ENCODE results near the gene ATF7.

The ATF7 gene

DNA sequence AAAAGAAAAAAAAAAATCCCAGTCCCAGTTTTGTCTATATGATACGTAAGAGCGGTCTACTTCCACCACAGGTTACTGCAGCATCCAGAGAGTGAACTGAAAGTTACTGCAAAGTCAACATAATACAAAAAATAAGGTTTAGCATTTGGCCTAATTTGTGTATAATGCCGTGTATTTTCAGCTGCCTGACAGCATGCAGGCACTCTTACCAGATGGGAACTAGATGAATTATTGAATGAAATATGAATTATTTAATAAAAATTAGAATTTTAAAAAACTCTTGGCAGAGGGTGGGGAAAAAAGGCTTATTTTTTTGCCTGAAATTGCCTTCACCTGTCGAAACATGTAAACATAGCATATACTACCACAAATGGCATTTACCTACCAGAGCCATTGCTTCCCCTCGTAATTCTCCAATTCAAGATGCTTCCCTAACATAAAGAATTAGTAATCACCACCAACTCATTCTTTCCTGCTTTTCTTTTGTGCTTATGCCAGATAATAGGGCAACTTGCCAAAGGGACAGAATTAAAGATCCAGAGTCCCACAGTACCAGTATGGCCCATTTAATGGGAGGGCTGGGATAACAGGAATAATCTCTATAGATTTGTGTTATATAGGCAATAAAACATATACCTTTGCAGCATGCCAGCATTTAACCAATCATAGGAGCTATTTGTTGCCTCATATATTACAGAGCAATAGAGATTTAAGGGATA is 31.1 kb downstream of the ATF7 start:
- DNase-seq (no peak), ATAC-seq (no peak)
- Mint-ChIP-seq H3K4me1 (peaks cover 10% of the 10 kb centered on the region), H3K27ac (no peak overlapping the region), H3K4me3 (no peak overlapping the region), H3K27me3 (no peaks in the 10 kb centered on the region), H3K9me3 (no peaks in the 10 kb centered on the region), H3K36me3 (ENCODE audit: low read depth) (peaks cover 13% of the 10 kb centered on the region)

DNA sequence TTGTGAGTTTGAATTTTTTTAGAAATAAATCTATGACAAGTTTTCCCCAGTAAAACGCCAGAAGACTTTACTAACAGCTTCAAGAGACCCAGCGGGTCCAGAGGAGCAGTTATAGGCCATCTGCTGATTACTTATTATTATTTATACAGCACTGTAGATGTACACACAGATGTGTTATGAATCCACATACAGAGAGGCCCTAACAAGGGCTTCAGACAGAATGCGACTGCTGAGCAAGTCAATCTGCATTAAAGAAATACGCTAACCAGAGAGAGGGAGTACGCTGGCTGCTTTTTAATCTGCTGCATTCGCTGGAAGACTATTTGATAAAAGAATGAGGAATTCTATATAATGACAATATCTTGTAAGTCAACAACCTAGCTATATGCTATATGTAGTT is 32.5 kb downstream of the ATF7 start:
- no peaks in the 10 kb centered on the region for H3K27me3 Mint-ChIP-seq
- peaks cover 15% of the 10 kb centered on the region for H3K4me1 Mint-ChIP-seq
- peaks cover 6% of the 10 kb centered on the region for H3K36me3 Mint-ChIP-seq (ENCODE audit: low read depth)
- no peak overlapping the region for H3K4me3 Mint-ChIP-seq
- no peak overlapping the region for H3K27ac Mint-ChIP-seq
- DNase-seq (no peak), ATAC-seq (no peak)
- H3K9me3 Mint-ChIP-seq, result no peaks in the 10 kb centered on the region

DNA sequence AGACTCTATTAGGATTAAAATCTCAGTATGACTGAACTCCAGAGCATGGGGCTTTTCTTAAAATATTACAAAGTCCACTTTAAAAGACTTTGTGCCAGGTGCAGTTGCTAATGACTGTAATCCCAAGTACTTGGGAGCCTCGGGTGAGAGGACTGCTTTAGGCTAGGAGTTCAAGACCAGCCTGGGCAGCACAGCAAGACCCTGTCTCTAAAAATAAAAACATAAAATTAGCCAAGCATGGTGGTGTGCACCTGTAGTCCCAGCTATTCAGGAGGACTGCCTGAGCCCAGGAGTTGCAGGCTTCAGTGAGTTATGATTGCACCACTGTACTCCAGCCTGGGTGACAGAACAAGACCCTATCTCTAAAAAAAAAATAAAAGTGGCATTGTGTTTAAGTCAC is 33.2 kb downstream of the ATF7 start:
- no peaks in the 10 kb centered on the region for H3K27me3 Mint-ChIP-seq
- H3K4me1 Mint-ChIP-seq, result peaks cover 20% of the 10 kb centered on the region
- DNase-seq (no peak), ATAC-seq (no peak)
- no peaks in the 10 kb centered on the region for H3K9me3 Mint-ChIP-seq
- no peak overlapping the region for H3K27ac Mint-ChIP-seq
- no peak overlapping the region for H3K4me3 Mint-ChIP-seq
- peaks cover 4% of the 10 kb centered on the region for H3K36me3 Mint-ChIP-seq (ENCODE audit: low read depth)

DNA sequence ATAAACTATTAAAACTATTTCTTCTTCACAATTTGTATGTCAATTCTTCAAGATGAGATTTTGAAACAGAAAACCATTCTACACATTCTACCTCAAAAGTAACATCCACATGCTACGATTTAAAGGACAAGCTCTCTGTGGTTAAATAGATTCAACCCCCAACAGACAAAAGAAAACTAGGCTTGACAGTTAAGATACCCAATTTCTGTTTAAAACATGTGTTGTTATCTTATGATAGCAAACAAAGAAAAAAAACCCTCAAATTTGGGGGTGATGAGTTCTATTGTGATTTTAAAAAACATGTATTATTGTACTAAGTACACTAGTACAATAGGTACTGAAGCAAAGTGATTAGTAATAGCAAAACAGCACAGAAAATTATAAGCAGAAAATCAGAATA is 33.8 kb downstream of the ATF7 start:
- no peak for ATAC-seq
- Mint-ChIP-seq H3K4me3 (no peak overlapping the region), H3K9me3 (no peaks in the 10 kb centered on the region), H3K27ac (no peak overlapping the region), H3K27me3 (no peaks in the 10 kb centered on the region), H3K4me1 (peaks cover 21% of the 10 kb centered on the region), H3K36me3 (ENCODE audit: low read depth) (peaks cover 2% of the 10 kb centered on the region)
- DNase-seq, result no peak

DNA sequence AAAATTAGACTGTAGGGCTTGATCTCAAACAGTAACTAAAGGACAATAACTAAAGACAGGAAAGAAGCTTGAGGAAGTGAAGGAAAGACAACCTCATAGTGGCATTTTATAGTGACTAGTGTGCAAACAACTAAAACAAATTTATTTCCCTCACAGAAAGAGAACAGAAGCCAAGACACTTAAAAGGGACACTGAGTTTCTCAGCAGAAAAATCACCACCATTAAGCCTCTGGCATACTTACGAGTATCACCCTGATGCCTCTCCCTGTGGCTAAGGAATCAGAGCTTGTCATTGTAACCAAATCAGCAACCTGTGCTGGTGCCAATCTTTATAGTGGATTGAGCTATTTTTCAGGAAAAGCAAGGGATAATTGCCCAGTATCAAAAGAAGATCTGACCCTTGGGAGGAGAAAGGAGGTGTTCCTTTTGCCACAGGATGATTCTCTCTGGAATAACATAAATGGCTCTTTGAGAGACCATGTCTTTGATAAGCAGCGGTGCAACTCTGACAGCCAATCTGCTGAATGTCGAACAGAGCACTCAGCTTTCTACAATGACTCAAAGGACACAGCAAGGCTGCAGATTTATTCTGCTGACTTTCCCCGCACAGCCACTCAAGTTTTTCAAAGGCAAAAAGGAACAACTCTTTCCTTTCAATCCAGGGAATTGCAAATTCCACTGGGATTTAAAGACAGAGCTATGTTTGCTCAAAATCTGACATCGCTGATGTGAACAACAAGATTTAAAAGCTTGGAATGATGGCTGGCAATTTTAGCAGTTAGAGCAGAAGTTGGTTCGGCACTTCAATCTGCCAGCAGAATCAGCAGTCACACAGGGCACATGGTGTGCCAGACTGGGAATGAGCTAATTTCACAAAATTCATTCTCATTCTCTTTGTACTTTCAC is 34.6 kb downstream of the ATF7 start:
- H3K36me3 Mint-ChIP-seq (ENCODE audit: low read depth), result peaks cover 2% of the 10 kb centered on the region
- H3K4me3 Mint-ChIP-seq, result no peak overlapping the region
- no peak for DNase-seq
- peaks cover 26% of the 10 kb centered on the region for H3K4me1 Mint-ChIP-seq
- no peaks in the 10 kb centered on the region for H3K27me3 Mint-ChIP-seq
- ATAC-seq, result no peak
- H3K9me3 Mint-ChIP-seq, result no peaks in the 10 kb centered on the region
- H3K27ac Mint-ChIP-seq, result no peak overlapping the region

DNA sequence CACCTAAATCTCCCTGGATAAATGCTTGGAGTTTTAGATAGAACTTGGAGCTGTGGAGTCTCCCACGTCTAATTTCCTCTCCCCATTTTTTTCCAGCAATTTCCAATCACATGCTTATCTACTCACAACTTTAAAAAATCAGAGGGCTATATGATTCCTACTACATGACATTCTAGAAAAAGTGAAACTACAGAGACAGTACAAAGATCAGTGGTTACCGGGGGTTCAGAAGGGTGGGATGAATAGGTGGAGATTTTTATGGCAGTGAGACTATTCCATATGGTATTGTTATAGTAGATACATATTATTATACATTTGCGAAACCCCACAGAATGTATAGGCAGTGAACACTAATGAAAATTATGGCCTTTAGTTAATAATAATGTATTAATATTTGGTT is 35.5 kb downstream of the ATF7 start:
- Mint-ChIP-seq H3K27ac (no peak overlapping the region), H3K4me1 (peaks cover 32% of the 10 kb centered on the region), H3K4me3 (no peak overlapping the region), H3K27me3 (no peaks in the 10 kb centered on the region), H3K36me3 (ENCODE audit: low read depth) (peaks cover 2% of the 10 kb centered on the region), H3K9me3 (no peaks in the 10 kb centered on the region)
- ATAC-seq, result no peak
- no peak for DNase-seq

DNA sequence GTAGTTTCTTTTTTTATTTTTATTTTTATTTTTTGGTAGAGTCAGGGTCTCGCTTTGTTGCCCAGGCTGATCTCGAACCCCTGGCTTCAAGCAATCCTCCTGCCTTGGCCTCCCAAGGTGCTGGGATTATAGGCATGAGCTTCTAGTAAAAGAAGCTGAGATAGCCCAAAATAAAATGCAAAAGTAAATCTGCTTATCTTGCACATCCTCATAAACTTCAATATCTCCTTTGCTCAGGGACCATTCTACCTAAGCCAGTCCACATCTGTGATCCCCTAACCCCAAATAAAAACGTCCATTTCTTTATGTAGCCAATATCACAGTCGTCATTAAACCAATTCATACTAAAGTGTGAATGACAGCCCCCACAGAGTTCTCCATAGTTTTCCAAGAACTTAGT is 36.3 kb downstream of the ATF7 start:
- H3K9me3 Mint-ChIP-seq, result no peaks in the 10 kb centered on the region
- no peak overlapping the region for H3K4me3 Mint-ChIP-seq
- no peak for DNase-seq
- no peak overlapping the region for H3K27ac Mint-ChIP-seq
- H3K27me3 Mint-ChIP-seq, result no peaks in the 10 kb centered on the region
- peaks cover 2% of the 10 kb centered on the region for H3K36me3 Mint-ChIP-seq (ENCODE audit: low read depth)
- ATAC-seq, result no peak
- H3K4me1 Mint-ChIP-seq, result peaks cover 35% of the 10 kb centered on the region

DNA sequence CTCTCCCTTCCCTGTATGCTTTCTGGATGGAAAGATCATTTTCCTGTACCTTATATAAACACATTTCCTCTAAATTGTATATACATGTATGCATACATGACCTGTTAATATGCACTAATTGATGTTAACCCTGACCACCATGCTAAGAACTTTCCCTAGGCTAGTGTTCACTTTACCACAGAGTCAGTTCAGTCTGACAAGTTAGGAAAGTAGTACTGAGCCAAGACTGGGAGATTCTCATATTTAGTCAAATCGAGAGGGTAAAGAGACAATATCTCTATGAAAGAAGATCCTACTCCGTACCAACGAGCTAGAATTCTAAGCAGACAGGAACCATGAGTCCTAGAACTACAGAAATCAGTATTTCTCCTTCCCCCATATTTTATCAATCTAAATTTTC is 36.8 kb downstream of the ATF7 start:
- peaks cover 35% of the 10 kb centered on the region for H3K4me1 Mint-ChIP-seq

DNA sequence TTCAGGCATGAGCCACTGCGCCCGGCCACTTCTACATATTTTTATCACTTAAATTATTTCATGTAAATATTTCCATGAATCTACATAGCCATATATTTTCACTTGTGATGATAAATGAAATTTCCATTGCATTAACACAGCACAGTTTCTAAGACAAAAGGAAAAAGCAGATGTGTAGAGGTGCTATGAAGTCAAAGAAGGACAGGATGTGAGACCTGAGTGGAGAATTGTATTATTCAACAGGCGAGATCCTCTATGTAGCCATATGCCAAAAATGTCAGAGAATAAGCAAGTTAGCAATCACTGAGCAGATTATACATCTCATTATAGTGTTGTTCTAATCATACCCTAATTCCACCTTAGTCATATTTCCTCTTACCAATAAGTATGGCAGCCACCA is 38.1 kb downstream of the ATF7 start:
- H3K4me1 Mint-ChIP-seq, result peaks cover 35% of the 10 kb centered on the region
- no peak for DNase-seq
- peaks cover 2% of the 10 kb centered on the region for H3K36me3 Mint-ChIP-seq (ENCODE audit: low read depth)
- no peak overlapping the region for H3K4me3 Mint-ChIP-seq
- peak; percentile 55 for ATAC-seq
- H3K27ac Mint-ChIP-seq, result no peak overlapping the region
- no peaks in the 10 kb centered on the region for H3K27me3 Mint-ChIP-seq
- no peaks in the 10 kb centered on the region for H3K9me3 Mint-ChIP-seq

More for the DNA sequence above, 36.8 kb downstream of the ATF7 start:
- DNase-seq (no peak), ATAC-seq (no peak)
- Mint-ChIP-seq H3K27me3 (no peaks in the 10 kb centered on the region), H3K36me3 (ENCODE audit: low read depth) (peaks cover 2% of the 10 kb centered on the region), H3K4me3 (no peak overlapping the region), H3K9me3 (no peaks in the 10 kb centered on the region), H3K27ac (no peak overlapping the region)

DNA sequence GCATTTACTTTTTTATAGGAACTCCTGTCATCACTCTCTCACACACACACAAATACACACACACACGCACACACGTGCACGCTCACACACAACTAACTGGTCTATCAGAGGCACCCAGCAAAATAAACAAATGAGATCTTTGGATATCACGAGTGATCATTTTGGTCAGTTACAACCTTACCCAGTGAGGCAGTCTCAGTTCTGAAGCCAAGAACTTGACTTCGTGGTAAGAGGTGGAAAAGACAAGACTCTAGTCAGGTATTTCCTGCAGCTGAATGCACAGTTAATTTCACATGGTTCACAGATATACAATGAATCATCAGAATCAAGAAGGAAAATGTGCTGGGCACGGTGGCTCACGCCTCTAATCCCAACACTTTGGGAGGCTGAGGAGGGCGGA is 39.4 kb downstream of the ATF7 start:
- Mint-ChIP-seq H3K27ac (no peak overlapping the region), H3K4me1 (peaks cover 30% of the 10 kb centered on the region), H3K4me3 (no peak overlapping the region), H3K9me3 (no peaks in the 10 kb centered on the region), H3K36me3 (ENCODE audit: low read depth) (peaks cover 2% of the 10 kb centered on the region), H3K27me3 (no peaks in the 10 kb centered on the region)
- ATAC-seq, result no peak
- DNase-seq, result no peak

DNA sequence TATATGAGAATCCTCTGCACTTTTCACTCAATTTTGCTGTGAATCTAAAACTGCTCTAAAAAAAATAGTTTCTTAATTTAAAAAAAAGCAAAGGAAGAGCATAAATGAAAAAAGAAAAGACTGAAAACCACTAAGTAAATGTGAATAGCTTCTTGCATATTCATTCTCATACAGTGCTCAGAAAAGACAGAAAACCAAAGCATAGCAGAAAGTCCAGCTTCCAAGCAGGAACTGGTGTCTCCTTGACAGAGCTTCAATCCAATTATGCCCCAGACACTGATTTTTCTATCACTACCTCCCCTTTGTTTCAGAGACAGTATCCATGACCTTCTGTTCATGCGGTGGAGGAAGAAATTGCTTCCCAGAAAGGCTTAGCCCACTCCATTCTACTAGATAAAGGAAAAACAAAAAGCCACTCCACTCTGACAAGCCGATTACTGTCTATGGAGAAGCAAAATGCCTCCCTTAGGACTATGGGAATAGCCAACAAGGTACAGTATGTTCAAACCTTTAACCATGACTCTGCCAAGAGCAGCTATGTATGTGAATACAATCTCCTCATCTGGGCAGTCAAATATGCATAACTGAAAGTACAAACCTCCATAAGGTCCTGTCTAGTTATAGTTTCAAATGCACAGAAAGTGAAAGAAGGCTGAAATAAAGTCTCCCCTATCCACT is 40.6 kb downstream of the ATF7 start:
- Mint-ChIP-seq H3K27me3 (no peaks in the 10 kb centered on the region), H3K4me1 (peaks cover 27% of the 10 kb centered on the region), H3K36me3 (ENCODE audit: low read depth) (peaks cover under 1% of the 10 kb centered on the region), H3K4me3 (no peak overlapping the region), H3K27ac (no peak overlapping the region), H3K9me3 (no peaks in the 10 kb centered on the region)
- no peak for ATAC-seq
- no peak for DNase-seq

DNA sequence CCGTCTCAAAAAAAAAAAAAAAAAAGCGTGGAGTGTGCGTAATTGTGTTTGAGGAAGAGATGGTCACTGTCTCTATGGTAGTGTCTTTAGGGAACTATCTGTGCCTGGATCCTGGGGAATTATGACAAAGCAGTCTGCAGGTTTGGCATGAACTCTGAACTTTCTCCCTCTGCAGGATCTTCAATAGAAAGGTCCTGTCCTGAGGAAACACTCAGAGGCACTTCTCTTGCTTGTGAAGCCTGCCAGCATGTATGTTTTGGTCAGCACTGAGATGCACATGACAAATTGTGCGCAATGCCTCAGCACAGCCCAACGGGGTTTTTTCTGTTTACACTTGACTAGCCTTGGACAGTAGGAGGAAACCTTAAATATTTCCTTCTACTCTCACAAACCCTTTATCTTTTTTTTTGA is 46.6 kb downstream of the ATF7 start:
- Mint-ChIP-seq H3K9me3 (no peaks in the 10 kb centered on the region), H3K4me3 (no peak overlapping the region), H3K36me3 (ENCODE audit: low read depth) (peaks cover 5% of the 10 kb centered on the region), H3K27me3 (no peaks in the 10 kb centered on the region), H3K27ac (no peak overlapping the region), H3K4me1 (peaks cover 18% of the 10 kb centered on the region)
- DNase-seq (no peak), ATAC-seq (no peak)

DNA sequence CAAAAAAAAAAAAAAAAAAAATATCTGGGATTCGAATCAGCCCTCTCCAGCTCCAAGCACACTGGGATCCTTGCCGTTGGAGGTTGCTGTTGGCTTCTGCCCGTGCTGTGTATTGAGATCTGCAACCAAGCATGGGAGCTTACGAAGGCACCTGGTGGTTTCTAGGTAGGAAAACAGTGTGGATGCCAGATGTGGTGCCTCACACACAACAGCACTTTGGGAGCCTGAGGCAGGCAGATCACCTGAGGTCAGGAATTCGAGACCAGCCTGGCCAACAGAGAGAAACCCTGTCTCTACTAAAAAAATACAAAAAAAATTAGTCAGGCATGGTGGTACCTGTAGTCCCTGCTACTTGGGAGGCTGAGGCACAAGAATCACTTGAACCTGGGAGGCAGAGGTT is 47.4 kb downstream of the ATF7 start:
- no peaks in the 10 kb centered on the region for H3K9me3 Mint-ChIP-seq
- H3K27me3 Mint-ChIP-seq, result no peaks in the 10 kb centered on the region
- no peak for ATAC-seq
- H3K4me1 Mint-ChIP-seq, result peaks cover 18% of the 10 kb centered on the region
- H3K27ac Mint-ChIP-seq, result no peak overlapping the region
- no peak for DNase-seq
- H3K4me3 Mint-ChIP-seq, result no peak overlapping the region
- H3K36me3 Mint-ChIP-seq (ENCODE audit: low read depth), result peaks cover 5% of the 10 kb centered on the region

DNA sequence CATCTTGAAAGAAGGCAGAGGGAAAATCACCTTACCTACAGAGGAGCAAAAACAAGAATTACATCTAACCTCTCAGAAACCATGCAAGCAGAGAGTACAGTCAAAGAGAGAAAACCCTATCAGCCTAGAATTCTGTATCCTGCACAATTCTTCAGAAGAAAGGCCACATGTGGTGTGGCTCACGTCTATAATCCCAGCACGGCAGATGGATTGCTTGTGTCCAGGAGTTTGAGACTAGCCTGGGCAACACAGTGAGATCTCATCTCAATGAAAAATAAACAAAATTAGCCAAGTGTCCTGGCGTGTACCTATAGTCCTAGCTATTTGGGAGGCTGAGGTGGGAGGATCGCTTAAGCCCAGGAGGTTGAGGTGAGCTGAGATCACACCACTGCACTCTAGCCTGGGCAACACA is 48.2 kb downstream of the ATF7 start:
- Mint-ChIP-seq H3K36me3 (ENCODE audit: low read depth) (peaks cover 5% of the 10 kb centered on the region), H3K9me3 (no peaks in the 10 kb centered on the region), H3K27me3 (no peaks in the 10 kb centered on the region), H3K4me1 (peaks cover 18% of the 10 kb centered on the region), H3K27ac (no peak overlapping the region), H3K4me3 (no peak overlapping the region)
- DNase-seq (no peak), ATAC-seq (peak; percentile 46)

All from activated naive CD8-positive, alpha-beta T cell treated with anti-CD3 and anti-CD28 coated beads, Interleukin-2, amount 50 U/mL, for 24 hours (primary cell).